HTERT RPE-1 (cell line): Measurements from ENCODE around the gene SLC12A8.

Experiments
- in situ Hi-C: fragments of 300-500 bp; cut with MboI; formaldehyde crosslinking; loops from 4 replicates; pipeline ENCODE4 v1.14.3; 2020; ENCODE audit warnings: low sequenced_read_pairs

SLC12A8 gene

DNA sequence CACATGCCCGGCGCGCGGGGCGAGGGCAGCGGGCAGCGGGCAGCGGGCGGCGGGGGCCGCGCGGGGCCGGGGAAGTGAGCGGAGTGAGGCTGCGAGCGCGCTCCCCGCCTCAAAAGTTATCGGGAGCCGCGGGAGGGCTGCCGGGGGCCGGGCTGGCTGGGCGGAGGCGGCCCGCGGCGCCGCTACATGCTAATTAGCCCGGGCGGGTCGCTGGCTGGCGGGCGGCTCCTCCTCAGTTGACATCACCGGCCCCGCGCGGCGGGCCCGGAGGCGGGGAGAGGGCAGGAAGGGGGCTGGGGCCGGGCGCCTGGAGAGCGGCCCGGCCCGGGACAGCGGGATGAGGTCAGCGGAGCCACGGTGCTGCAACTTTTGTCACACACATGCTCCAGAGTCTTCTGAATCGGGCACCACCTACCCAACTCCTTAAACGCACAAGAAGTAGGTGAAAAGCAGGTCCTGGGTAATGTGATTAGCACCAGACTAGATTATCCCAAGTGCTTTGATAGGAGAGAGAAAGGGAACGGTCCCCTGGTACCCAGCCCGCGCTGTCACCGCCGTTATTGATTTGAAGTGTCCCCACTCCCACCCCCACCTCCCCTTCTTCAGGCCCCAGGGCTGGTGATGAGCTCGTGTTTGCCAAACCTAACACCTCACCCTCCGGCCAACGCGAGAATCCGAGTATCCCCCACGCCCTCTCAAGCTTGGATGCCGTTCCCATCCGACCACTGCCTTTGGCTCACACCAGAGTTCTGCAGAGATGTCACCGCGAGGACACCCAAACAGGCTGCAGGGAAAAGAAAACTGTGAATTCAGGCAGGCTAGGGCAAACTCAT is 156.4 kb downstream of the SLC12A8 start, which contains the start of gene HEG1:
HEG1 (minus strand) TSS at position 85 of the 833 bp plus-strand sequence. CDS start 107 bp downstream, outside the sequence.
- in situ Hi-C loops, result no loop called here

DNA sequence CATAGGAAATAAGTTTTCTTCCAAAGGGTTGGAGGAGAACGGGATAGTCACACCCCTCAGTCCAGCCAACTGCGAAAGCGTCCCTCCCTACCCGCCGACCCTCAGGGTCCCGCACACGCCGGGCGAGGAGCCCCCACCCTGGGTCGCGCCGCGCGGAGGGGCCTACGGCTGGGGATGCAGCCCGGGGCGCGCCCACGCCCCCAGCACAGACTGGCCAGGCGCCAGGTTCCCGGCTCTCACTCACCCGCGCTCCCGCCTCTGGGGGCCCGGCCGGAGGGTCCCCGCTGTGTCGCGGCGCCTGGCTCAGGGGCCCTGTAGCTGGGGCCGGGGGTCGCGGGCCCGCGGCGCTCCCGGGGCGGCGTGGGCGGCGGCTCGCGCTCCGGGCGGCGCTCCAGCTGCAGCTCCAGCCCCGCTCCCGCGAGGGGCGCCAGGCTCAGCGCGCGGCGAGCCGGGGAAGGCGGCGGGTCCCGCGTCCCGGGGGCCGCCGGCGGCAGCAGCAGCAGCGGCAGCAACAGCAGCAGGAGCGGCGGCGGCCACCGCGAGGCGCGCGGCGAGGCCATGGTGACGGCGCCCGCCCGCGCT is 157.1 kb downstream of the SLC12A8 start:
- in situ Hi-C loops, result no loop called here

GRCh38 chr3:125054449-125055329 is 157.9 kb downstream of the SLC12A8 start:
- in situ Hi-C loops, result no loop called here

- in situ Hi-C loops, result no loop called here
Observed at GRCh38 chr3:125054062-125054448, 158.5 kb downstream of the SLC12A8 start.

GRCh38 chr3:125053304-125053699 is 159.2 kb downstream of the SLC12A8 start:
- in situ Hi-C loops, result no loop called here

DNA sequence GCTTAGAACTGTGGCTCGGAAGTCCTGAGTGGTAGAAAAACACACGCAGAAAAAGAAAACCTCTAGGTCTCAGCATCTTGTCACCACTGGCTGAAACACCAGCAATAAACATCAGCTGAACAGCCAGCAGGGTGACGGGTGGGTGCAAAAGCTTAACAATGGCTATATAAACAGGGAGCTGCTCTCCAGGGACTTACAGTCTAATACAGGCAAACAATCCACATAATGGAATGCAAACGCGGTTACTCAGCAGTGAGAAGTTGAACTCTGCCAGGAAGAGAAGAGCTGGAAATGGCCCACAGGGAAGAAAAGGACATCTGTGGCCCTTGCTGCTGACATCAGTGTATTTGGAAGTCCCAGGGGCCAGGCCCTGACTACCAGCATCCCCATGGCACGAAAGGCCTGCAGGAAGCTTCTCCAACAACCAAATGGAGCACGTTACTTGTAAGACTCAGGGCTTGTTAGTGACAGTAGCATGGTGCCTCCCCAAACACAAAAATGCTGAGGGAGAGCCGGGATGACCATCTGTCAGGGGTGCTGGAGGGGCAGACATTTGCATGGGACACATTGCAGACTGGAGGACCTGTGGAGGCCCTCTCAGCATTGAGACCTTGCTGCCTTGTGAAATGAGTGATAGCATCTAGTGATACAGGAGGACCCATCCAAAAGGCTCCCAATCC is 159.8 kb downstream of the SLC12A8 start:
- in situ Hi-C loops, result no loop called here

- in situ Hi-C loops, result no loop called here
Observed at GRCh38 chr3:125051715-125052581, 160.6 kb downstream of the SLC12A8 start.

DNA sequence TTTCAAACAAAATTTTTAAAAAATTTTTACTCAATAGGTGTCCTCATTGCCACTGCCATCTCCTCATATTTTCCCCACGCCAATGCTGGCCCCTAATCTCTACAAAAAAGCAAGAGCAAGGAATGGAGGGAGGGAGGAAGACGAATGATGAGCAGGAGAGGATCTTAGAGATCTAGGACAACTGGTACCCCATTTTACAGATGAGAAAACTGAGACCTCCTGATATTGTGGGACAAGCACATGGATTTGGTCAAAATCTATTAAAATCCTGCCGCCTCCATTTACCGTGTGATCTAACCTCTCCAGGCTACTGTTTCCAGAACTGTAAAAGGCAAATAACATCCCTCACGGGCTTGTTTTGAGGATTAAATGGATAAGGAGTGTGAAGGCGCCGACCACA is 161.3 kb downstream of the SLC12A8 start:
- in situ Hi-C loops, result no loop called here

DNA sequence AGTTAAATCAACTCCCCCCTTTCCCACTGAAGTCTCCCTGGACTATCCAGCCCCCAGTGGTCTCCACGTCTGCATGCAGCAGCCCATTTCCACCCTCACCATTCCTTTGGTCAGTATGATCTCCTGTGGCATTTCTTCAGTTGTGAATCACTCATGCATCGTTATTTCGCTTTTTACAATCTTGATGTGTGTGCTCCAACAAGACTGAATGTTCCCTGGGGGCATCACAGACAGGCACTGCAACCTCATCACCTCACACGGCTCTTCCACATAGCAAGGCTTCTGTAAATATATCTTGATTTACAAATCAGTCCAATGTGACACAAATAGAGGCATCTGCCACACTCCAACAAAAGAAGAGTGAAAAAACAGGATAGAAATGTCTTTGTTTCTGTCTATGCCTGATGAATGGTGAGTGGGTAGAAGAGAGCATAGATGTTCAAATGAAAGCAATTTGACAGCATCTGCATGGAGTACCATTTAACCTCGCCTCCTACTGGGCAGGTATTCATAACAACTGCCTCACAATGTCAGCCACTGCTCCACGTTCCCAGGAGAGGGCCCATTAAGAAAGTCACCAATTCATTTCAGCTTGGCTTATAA is 162.0 kb downstream of the SLC12A8 start:
- in situ Hi-C loops, result no loop called here

GRCh38 chr3:125048282-125048681 is 164.3 kb downstream of the SLC12A8 start:
- in situ Hi-C loops, result no loop called here

DNA sequence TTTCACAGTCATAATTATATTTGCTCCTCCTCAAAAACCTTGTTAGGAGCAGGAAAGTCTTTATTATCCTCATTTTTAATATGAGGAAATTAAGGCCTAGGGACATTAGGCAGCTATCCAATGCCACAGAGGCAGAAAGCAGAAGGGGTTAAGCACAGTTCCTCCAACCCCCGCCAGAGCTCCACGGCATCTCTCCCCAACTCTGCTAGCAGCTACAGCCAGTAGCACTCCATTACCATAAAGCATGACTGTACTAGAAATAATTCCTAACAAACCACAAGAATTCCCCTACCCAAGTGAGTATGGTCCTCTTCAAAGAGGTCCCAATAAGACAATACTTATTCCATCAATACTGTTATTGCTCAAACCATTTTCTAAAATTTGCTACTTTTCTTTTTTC is 166.6 kb downstream of the SLC12A8 start:
- in situ Hi-C loops, result no loop called here

DNA sequence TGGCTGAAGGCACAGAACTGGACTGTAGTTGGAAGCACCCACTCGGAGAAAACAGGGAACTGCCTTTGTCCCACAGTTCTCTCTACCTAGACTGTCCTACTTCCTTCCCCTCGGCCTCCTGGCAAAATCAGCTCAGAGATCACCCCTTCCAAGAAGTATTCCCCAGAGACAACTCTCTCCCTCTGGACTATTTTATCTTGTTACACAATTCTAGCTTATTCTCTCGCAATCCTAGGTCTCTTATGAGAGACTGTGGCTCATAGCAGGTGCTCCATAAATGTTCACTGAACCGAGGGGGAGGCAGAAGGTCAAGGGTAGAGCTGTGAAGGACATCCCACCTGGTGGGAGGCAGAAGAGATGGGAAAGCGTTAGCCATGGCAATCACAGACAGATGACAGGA is 167.4 kb downstream of the SLC12A8 start:
- in situ Hi-C loops, result no loop called here

GRCh38 chr3:125043599-125044151 is 168.9 kb downstream of the SLC12A8 start:
- in situ Hi-C loops, result no loop called here

- in situ Hi-C loops, result no loop called here
Observed at GRCh38 chr3:125042725-125043406, 169.7 kb downstream of the SLC12A8 start.

DNA sequence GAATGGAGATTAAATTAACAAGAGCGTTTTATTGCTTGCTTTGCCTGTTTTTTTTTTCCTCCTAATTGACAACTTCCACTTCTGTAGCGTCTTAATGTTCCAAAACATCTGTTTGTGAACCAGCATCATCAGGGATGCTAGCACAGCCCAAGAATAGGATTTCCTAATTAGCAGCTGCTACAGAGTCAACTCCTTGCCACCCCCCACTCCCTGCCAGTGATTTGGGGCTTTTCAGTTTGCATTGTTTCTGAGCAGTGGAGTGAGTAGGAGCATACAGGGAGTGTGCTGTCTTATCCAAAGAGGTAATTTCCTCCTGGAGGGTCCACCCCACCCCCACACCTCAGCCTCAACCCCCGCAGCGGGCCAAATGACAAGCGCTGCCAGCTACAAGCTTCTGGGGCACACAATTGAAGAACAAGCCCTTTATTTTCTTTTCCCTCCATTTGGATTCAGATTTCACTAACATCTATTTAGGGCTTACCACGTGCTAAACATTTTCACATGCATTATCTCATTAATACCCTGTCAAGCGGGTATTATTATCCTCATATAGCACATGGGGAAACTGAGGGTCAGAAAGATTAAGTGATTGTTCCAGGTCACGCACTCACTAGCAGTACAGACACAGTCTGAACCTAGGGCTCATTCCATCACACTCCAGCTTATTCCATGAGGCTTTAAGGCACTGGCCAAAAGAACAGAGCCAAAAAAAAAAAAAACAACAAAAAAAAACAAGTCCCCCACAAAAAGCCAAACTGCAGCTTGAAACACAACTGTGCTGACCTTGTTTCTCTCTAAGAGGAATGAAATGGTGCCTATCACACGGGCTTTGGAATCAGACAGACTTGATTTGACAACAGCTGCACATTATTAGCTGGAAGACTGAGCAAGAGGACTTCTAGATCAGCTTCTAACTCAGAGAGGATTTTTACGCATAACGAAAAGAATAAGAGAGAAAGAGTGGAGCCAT is 173.1 kb downstream of the SLC12A8 start:
- in situ Hi-C loops, result no loop called here

- in situ Hi-C loops, result no loop called here
Observed at GRCh38 chr3:125037498-125038150, 174.9 kb downstream of the SLC12A8 start.

GRCh38 chr3:125035217-125035616 is 177.3 kb downstream of the SLC12A8 start:
- in situ Hi-C loops, result no loop called here
